Upper lobe of left lung (tissue), 6 donors: ENCODE data around the gene TNFAIP1. TPM values are rescaled to one million over a fixed set of nuclear protein-coding genes. Genes with fewer than 3 reads are reported as not detected.

Experiments
- ATAC-seq, 2 donors: fragments of 200-7000 bp; cut with Tn5 transposase; one replicate each; pipeline ENCODE4 v1.9.1; 2022; ENCODE audit warnings: mild to moderate bottlenecking in 2 of 2, moderate library complexity in 2 of 2; ENCODE audit not compliant: low FRiP score in 2 of 2
- DNase-seq, 2 donors: peaks; one replicate each; pipeline ENCODE4 v3.0.0-alpha.2; 2019 to 2020
- H3K27ac ChIP-seq, 4 donors: fragments of 200-600 bp; sonication (generic); one replicate each; pipeline ENCODE4 v1.5.1; 2016 to 2019
- H3K27me3 ChIP-seq, 4 donors: fragments of 200-600 bp; sonication (generic); one replicate each; pipeline ENCODE4 v1.5.1; 2017 to 2019
- H3K36me3 ChIP-seq, 4 donors: fragments of 200-600 bp; sonication (generic); one replicate each; pipeline ENCODE4 v1.5.1; 2016 to 2019
- H3K4me1 ChIP-seq, 4 donors: fragments of 200-600 bp; sonication (generic); one replicate each; pipeline ENCODE4 v1.5.1; 2018 to 2019
- H3K4me3 ChIP-seq, 4 donors: fragments of 200-600 bp; sonication (generic); one replicate each; pipeline ENCODE4 v1.5.1; 2017 to 2019; ENCODE audit warnings: mild to moderate bottlenecking in 2 of 4, moderate library complexity in 1 of 4
- H3K9me3 ChIP-seq, 4 donors: fragments of 200-600 bp; sonication (generic); one replicate each; pipeline ENCODE4 v1.5.1; 2018 to 2019
- EP300 ChIP-seq, 4 donors: sonication (generic); formaldehyde crosslinking; IDR thresholded peaks; one replicate each; pipeline ENCODE4 v1.5.1; 2017; ENCODE audit warnings: antibody characterized with exemption in 4 of 4, control low read depth in 2 of 4
- POLR2A ChIP-seq, 4 donors: fragments of 450-650 bp; IDR thresholded peaks; one replicate each; pipeline ENCODE4 v1.5.1; 2016 to 2017; ENCODE audit warnings: antibody characterized with exemption in 4 of 4, mild to moderate bottlenecking in 2 of 4
- POLR2AphosphoS5 ChIP-seq, 2 donors: sonication (generic); formaldehyde crosslinking; IDR thresholded peaks; one replicate each; pipeline ENCODE4 v1.5.1; 2017; ENCODE audit warnings: antibody characterized with exemption in 2 of 2
- WGBS, 2 donors: methylation state at CpG; one replicate each; pipeline ENCODE4 v1.1.5; 2017 to 2018; 5-methylcytosine and 5-hydroxymethylcytosine counted together
- total RNA-seq, 6 donors: library from RNA; depleted of rRNA in 4 of 6; stranded (reverse); fragments of >200 nt in 4 of 6; gene quantifications; one replicate each; pipeline versions ENCODE4 v1.1.0 to v1.2.1, GENCODE V29; 2016 to 2021
- TF ChIP-seq, protein P1 (sequence below), 6 experiments: fragments of 450-650 bp in 4 of 6; fragments of 200-600 bp in 2 of 6; sonication (generic) in 2 of 6; IDR thresholded peaks; one replicate each; pipeline ENCODE4 v1.5.1; 2016 to 2019; ENCODE audit warnings: antibody characterized with exemption in 6 of 6
- donor health status: DM: no; HTN: no; CAD: no; lungs with moderate emphysema.
- donor health status: DM: no; HTN: yes; CAD: no; lungs with severe emphysema.

TNFAIP1 gene
- total RNA-seq, 6 donors from 2014 or later: 27.2 to 74.3 (median 46.4) TPM

DNA sequence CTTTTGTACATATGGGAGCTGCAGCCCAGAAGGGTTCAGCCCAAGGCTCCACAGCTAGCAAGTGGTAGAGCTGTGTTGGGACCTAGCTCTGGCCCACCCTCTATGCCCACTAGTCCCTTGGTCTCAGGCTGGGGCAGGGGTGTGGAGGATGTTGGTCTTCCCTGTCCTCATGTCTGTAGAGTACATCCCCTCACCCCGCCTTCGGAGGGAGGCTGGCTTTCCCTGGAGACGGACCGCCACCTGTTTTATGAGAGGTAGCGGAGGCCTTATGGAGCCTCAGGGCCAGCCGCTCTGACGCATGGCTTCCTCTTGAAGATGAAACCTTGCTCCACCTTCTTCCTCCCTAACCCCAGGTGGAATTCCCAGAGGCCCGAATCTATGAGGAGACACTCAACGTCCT lies 8.4 kb downstream of the TNFAIP1 start:
- Histone ChIP-seq H3K4me1 (peaks cover 11 to 23% (median 17%) of the 10 kb centered on the region in 4 donors), H3K4me3 (no peak overlapping the region), H3K27ac (no peak overlapping the region), H3K36me3 (peaks cover 55 to 98% (median 89%) of the 10 kb centered on the region in 4 donors), H3K9me3 (no peaks in the 10 kb centered on the region), H3K27me3 (no peaks in the 10 kb centered on the region)
- WGBS, 2 donors: 87 to 94% methylated on average over 7 to 9 of the region's 9 CpGs
- ATAC-seq (no peak), DNase-seq (no peak)
- TF ChIP-seq POLR2A (IDR thresholded peaks at IDR 0.05) (no peak), POLR2AphosphoS5 (IDR thresholded peaks at IDR 0.05) (no peak), EP300 (IDR thresholded peaks at IDR 0.05) (no peak)
- TF ChIP-seq, protein P1, sequence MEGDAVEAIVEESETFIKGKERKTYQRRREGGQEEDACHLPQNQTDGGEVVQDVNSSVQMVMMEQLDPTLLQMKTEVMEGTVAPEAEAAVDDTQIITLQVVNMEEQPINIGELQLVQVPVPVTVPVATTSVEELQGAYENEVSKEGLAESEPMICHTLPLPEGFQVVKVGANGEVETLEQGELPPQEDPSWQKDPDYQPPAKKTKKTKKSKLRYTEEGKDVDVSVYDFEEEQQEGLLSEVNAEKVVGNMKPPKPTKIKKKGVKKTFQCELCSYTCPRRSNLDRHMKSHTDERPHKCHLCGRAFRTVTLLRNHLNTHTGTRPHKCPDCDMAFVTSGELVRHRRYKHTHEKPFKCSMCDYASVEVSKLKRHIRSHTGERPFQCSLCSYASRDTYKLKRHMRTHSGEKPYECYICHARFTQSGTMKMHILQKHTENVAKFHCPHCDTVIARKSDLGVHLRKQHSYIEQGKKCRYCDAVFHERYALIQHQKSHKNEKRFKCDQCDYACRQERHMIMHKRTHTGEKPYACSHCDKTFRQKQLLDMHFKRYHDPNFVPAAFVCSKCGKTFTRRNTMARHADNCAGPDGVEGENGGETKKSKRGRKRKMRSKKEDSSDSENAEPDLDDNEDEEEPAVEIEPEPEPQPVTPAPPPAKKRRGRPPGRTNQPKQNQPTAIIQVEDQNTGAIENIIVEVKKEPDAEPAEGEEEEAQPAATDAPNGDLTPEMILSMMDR (IDR thresholded peaks at IDR 0.05): no peak

GRCh38 chr17:28344435-28344901 lies 8.9 kb downstream of the TNFAIP1 start:
- peaks cover 54 to 100% (median 88%) of the 10 kb centered on the region in 4 donors for H3K36me3 ChIP-seq
- H3K4me3 ChIP-seq: no peak overlapping the region
- no peaks in the 10 kb centered on the region for H3K9me3 ChIP-seq
- WGBS, 2 donors: 95 to 100% methylated on average over 7 to 19 of the region's 19 CpGs
- H3K27me3 ChIP-seq: no peaks in the 10 kb centered on the region
- no peak overlapping the region for H3K27ac ChIP-seq
- DNase-seq (peak in 1 of 2 donors; percentile 62), ATAC-seq (no peak)
- peaks cover 11 to 19% (median 13%) of the 10 kb centered on the region in 4 donors for H3K4me1 ChIP-seq
- TF ChIP-seq POLR2AphosphoS5 (IDR thresholded peaks at IDR 0.05): no peak
- TF ChIP-seq, protein P1 (IDR thresholded peaks at IDR 0.05): no peak
- no peak for TF ChIP-seq EP300 (IDR thresholded peaks at IDR 0.05)
- TF ChIP-seq POLR2A (IDR thresholded peaks at IDR 0.05): no peak

DNA sequence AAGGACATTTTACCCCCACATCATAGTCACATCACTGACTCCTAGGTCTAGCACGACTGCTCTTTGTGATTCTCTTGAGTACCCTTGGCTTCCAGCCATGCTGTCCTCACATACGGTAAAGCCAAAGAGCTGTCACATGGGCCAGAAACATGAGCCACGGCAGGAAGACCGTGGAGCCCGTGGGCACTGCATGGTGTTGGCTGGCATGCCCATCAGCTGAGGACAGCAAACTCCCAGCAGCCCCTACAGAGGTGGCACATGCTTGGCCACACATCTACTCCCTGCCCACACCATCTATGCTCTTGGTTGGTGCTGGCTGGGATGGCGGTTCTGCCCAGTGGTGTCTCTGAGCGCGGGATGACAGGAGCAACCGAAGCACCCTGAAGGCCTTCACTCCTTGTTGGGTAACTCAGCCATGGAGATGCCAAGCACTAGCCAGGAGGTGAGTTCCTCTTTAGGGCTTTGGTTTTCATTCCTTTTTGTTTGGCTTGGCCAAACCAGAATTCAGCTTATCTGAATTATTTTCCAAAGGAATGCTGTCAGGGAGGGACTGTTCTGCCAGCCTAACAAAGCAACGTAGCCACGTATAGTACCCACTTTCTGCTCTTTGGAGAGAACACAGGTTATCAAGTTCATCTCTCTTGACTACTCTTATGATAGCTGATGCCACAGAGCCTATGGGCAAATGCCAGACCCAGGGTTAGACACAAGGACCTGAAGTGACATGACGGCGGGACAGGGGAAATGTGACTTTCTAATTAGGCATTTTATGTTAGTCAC lies 10.0 kb downstream of the TNFAIP1 start:
- peak overlapping the region; percentile 10 to 57 (median 38) for H3K27ac ChIP-seq
- no peaks in the 10 kb centered on the region for H3K27me3 ChIP-seq
- DNase-seq (no peak), ATAC-seq (peak in 1 of 2 donors; percentile 6)
- H3K36me3 ChIP-seq: peaks cover 49 to 100% (median 86%) of the 10 kb centered on the region in 4 donors
- H3K4me3 ChIP-seq: no peak overlapping the region
- 55 to 69% methylated on average over 13 of the region's 13 CpGs for WGBS, 2 donors
- TF ChIP-seq, protein P1 (IDR thresholded peaks at IDR 0.05): no peak
- TF ChIP-seq POLR2A (IDR thresholded peaks at IDR 0.05) (no peak), EP300 (IDR thresholded peaks at IDR 0.05) (no peak), POLR2AphosphoS5 (IDR thresholded peaks at IDR 0.05) (no peak)
- no peaks in the 10 kb centered on the region for H3K9me3 ChIP-seq
- peaks cover 8 to 15% (median 11%) of the 10 kb centered on the region in 4 donors for H3K4me1 ChIP-seq

DNA sequence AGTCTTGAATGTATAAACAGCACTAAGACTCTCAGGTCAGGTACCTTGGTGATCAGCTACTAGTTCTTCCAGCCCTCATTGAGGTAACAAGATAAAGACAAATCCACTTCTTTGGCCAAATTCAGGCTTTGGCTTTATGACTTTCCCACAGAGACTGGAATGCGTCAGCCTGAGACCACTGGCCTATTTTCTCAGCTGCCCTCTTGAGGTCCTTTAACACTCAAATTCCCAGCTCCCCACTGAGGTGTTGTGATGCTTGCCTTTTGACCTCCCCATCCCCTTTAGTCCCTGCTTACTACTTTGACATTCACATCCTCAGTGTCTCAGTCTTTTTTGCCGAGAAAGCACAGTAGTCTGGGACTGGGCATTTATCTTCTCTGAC lies 10.6 kb downstream of the TNFAIP1 start:
- H3K9me3 ChIP-seq: no peaks in the 10 kb centered on the region
- no peak for TF ChIP-seq POLR2AphosphoS5 (IDR thresholded peaks at IDR 0.05)
- TF ChIP-seq EP300 (IDR thresholded peaks at IDR 0.05): no peak
- TF ChIP-seq POLR2A (IDR thresholded peaks at IDR 0.05): no peak
- TF ChIP-seq, protein P1 (IDR thresholded peaks at IDR 0.05): no peak
- H3K27ac ChIP-seq: peak overlapping the region in 2 of 4 donors; percentile 20 to 43
- no peak overlapping the region for H3K4me3 ChIP-seq
- DNase-seq (no peak), ATAC-seq (no peak)
- WGBS, 2 donors: 80 to 81% methylated on average over 2 of the region's 2 CpGs
- H3K4me1 ChIP-seq: peaks cover 8 to 13% (median 11%) of the 10 kb centered on the region in 4 donors
- no peaks in the 10 kb centered on the region for H3K27me3 ChIP-seq
- peaks cover 52 to 100% (median 86%) of the 10 kb centered on the region in 4 donors for H3K36me3 ChIP-seq
